ENCODE measurements around the gene DPYD.

Gene DPYD

GRCh38 chr1:97159342-97159741 is 761.5 kb downstream of the DPYD start:
- H3K4me3 ChIP-seq (ENCODE audit: low read depth, low read length) = no peak overlapping the region
- CTCF ChIA-PET = no interaction called here
- DNase-seq (ENCODE audit: low read depth, low spot score) = no peak
- POLR2A ChIA-PET = no interaction called here
- TF ChIP-seq, protein P1, sequence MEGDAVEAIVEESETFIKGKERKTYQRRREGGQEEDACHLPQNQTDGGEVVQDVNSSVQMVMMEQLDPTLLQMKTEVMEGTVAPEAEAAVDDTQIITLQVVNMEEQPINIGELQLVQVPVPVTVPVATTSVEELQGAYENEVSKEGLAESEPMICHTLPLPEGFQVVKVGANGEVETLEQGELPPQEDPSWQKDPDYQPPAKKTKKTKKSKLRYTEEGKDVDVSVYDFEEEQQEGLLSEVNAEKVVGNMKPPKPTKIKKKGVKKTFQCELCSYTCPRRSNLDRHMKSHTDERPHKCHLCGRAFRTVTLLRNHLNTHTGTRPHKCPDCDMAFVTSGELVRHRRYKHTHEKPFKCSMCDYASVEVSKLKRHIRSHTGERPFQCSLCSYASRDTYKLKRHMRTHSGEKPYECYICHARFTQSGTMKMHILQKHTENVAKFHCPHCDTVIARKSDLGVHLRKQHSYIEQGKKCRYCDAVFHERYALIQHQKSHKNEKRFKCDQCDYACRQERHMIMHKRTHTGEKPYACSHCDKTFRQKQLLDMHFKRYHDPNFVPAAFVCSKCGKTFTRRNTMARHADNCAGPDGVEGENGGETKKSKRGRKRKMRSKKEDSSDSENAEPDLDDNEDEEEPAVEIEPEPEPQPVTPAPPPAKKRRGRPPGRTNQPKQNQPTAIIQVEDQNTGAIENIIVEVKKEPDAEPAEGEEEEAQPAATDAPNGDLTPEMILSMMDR (IDR thresholded peaks at IDR 0.05; ENCODE audit: insufficient read depth, low read length, missing control alignments) = no peak

GRCh38 chr1:97158691-97159096 is 762.1 kb downstream of the DPYD start:
- POLR2A ChIA-PET = no interaction called here
- no peak overlapping the region for H3K4me3 ChIP-seq (ENCODE audit: low read depth, low read length)
- no peak for DNase-seq (ENCODE audit: low read depth, low spot score)
- TF ChIP-seq, protein P1 (IDR thresholded peaks at IDR 0.05; ENCODE audit: insufficient read depth, low read length, missing control alignments) = no peak
- CTCF ChIA-PET = no interaction called here

DNA sequence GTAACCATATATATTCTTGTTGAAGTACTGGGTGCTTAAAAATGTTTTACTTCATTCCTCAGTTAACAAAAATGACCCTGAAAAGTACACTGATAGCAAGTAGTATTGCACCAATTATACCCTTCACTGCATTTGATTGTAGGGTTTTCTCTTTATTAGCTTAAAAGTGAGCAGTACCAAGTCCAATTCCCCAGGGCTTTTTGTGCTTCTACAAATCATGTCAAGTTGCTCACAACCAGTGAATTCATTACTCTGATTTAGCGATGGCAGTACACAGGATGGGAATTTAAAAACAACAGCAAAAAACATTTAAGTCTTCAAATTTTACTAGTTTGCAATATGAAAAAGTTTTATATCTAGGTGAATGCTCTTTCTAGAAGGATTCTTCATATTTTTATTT is 762.8 kb downstream of the DPYD start:
- TF ChIP-seq, protein P1 (IDR thresholded peaks at IDR 0.05; ENCODE audit: insufficient read depth, low read length, missing control alignments) = no peak
- ChIA-PET CTCF (interaction anchor here (0.9 kb wide), 1 partner anchor 29 kb away, joined by 3 read pairs; no protein-coding TSS in a partner anchor), POLR2A (no interaction called here)
- DNase-seq (ENCODE audit: low read depth, low spot score) = no peak
- H3K4me3 ChIP-seq (ENCODE audit: low read depth, low read length) = no peak overlapping the region

GRCh38 chr1:97151651-97152050 is 769.2 kb downstream of the DPYD start:
- TF ChIP-seq, protein P1 (IDR thresholded peaks at IDR 0.05; ENCODE audit: insufficient read depth, low read length, missing control alignments) = no peak
- ChIA-PET POLR2A (no interaction called here), CTCF (interaction anchor here (2.7 kb wide), 1 partner anchor 13 kb away, joined by 14 read pairs; no protein-coding TSS in a partner anchor)
- H3K4me3 ChIP-seq (ENCODE audit: low read depth, low read length) = no peak overlapping the region
- DNase-seq (ENCODE audit: low read depth, low spot score) = no peak

DNA sequence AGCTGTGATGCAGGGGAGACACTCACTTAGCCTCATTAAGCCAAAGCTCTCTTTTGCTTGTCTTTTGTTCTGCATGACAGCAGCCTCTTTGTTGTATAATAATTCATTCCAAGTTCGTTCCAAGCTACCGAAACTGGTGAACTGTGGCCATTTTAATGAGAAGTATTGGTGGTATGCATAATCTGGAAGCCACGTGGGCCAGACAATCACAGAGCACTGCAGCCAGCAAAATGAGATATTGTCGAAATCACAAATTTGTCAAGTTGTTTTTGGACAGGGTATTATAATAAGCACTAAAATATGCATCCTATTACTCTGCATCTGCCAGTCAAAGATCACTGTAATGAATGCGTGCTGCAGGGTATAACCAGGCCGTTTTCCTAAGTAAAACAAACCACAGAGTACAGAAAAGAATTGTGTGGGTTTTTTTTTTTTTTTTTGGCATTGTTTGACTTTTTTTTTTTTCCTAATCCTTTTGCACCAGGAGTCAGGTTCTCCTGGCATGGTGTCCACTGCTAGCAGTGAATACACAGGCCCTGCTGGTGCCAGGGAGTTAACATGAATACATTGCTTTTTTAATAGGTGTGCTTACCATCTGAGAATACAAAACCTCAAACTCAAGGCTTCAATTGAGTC is 775.4 kb downstream of the DPYD start:
- peak; percentile 40 for DNase-seq (ENCODE audit: low read depth, low spot score)
- ChIA-PET POLR2A (no interaction called here), CTCF (interaction anchor here (1.2 to 2.3 kb wide), 3 partner anchors 10 to 380 kb away, joined by 3 to 6 read pairs (median 4); no protein-coding TSS in a partner anchor)
- TF ChIP-seq, protein P1 (IDR thresholded peaks at IDR 0.05; ENCODE audit: insufficient read depth, low read length, missing control alignments) = no peak
- no peak overlapping the region for H3K4me3 ChIP-seq (ENCODE audit: low read depth, low read length)

DNA sequence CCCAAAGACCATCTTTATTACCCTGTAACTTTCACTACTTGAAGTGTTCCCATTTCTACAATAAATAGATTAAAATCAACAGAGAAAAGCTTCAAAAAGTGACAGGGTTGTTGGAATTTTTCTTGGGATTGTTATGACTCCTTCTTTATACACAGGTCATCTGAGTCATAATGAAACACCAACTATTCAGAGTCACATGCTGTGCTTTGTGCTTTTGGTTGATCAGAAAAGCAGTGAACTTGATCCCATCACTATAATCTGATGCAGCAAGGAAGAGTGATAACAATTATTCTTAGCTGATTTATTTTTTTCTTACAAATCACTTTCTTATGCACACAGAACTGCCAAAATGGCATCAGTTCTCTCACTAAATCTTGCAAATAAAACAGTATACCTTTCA is 776.3 kb downstream of the DPYD start:
- no peak for DNase-seq (ENCODE audit: low read depth, low spot score)
- no peak overlapping the region for H3K4me3 ChIP-seq (ENCODE audit: low read depth, low read length)
- TF ChIP-seq, protein P1 (IDR thresholded peaks at IDR 0.05; ENCODE audit: insufficient read depth, low read length, missing control alignments) = no peak
- ChIA-PET POLR2A (no interaction called here), CTCF (interaction anchor here (1.2 to 2.3 kb wide), 3 partner anchors 9 to 381 kb away, joined by 3 to 6 read pairs (median 4); no protein-coding TSS in a partner anchor)

Measured in AG04449 (cell line).